Glutamatergic neuron (in vitro differentiated cells): ENCODE measurements around the gene LIF. TPM values are rescaled to one million over a fixed set of nuclear protein-coding genes. Genes with fewer than 3 reads are reported as not detected.

Experiments used
- DNase-seq: peaks from one replicate; pipeline ENCODE4 v3.0.0; 2022
- H3K27ac Mint-ChIP-seq: one replicate; pipeline ENCODE4 v1.8.0; 2020; ENCODE audit warnings: mild to moderate bottlenecking, mixed read lengths, inconsistent platforms; ENCODE audit not compliant: unreplicated experiment
- H3K27me3 Mint-ChIP-seq: one replicate; pipeline ENCODE4 v1.8.0; 2020; ENCODE audit warnings: mild to moderate bottlenecking, moderate library complexity, mixed read lengths, inconsistent platforms; ENCODE audit not compliant: unreplicated experiment
- H3K36me3 Mint-ChIP-seq: one replicate; pipeline ENCODE4 v1.8.0; 2020; ENCODE audit warnings: mild to moderate bottlenecking, mixed read lengths, inconsistent platforms; ENCODE audit not compliant: unreplicated experiment
- H3K4me1 Mint-ChIP-seq: one replicate; pipeline ENCODE4 v1.8.0; 2020; ENCODE audit warnings: mild to moderate bottlenecking, low read depth, mixed read lengths, inconsistent platforms; ENCODE audit not compliant: unreplicated experiment
- H3K4me3 Mint-ChIP-seq: one replicate; pipeline ENCODE4 v1.8.0; 2020; ENCODE audit warnings: mild to moderate bottlenecking, mixed read lengths, inconsistent platforms; ENCODE audit not compliant: unreplicated experiment
- H3K9me3 Mint-ChIP-seq: one replicate; pipeline ENCODE4 v1.8.0; 2020; ENCODE audit warnings: mild to moderate bottlenecking, moderate library complexity, mixed read lengths, inconsistent platforms; ENCODE audit not compliant: unreplicated experiment
- CTCF ChIP-seq: fragments of 200-600 bp; sonication (generic); IDR thresholded peaks from one replicate; pipeline ENCODE4 v1.5.0; 2021; ENCODE audit not compliant: partially characterized antibody, unreplicated experiment
- total RNA-seq: library from RNA; stranded (reverse); fragmentation: NEBNext Ultra II Directional; extraction: Animal tissue kit (Norgen Biotek cat#: 25700); gene quantifications from one replicate; pipeline ENCODE4 v1.2.1, GENCODE V29; 2021; ENCODE audit not compliant: unreplicated experiment

LIF gene
- total RNA-seq, 1 donor from 2014 or later, result 0.29 TPM

- no peaks in the 10 kb centered on the region for H3K36me3 Mint-ChIP-seq
- no peak overlapping the region for H3K4me3 Mint-ChIP-seq
- H3K27me3 Mint-ChIP-seq, result peaks cover 9% of the 10 kb centered on the region
- no peak for DNase-seq
- no peak for TF ChIP-seq CTCF
- H3K9me3 Mint-ChIP-seq, result peaks cover 2% of the 10 kb centered on the region
- no peak overlapping the region for H3K27ac Mint-ChIP-seq
- no peaks in the 10 kb centered on the region for H3K4me1 Mint-ChIP-seq
Observed at GRCh38 chr22:30274437-30274812, 27.9 kb upstream of the LIF start.

- H3K27ac Mint-ChIP-seq, result no peak overlapping the region
- peaks cover 2% of the 10 kb centered on the region for H3K9me3 Mint-ChIP-seq
- no peak for DNase-seq
- peaks cover 9% of the 10 kb centered on the region for H3K27me3 Mint-ChIP-seq
- no peaks in the 10 kb centered on the region for H3K36me3 Mint-ChIP-seq
- no peak overlapping the region for H3K4me3 Mint-ChIP-seq
- no peaks in the 10 kb centered on the region for H3K4me1 Mint-ChIP-seq
- no peak for TF ChIP-seq CTCF
Observed at GRCh38 chr22:30273711-30274436, 27.3 kb upstream of the LIF start.

GRCh38 chr22:30272781-30273601 lies 26.4 kb upstream of the LIF start:
- Mint-ChIP-seq H3K9me3 (peaks cover 2% of the 10 kb centered on the region), H3K4me3 (no peak overlapping the region), H3K36me3 (no peaks in the 10 kb centered on the region), H3K27me3 (peaks cover 12% of the 10 kb centered on the region), H3K27ac (no peak overlapping the region), H3K4me1 (no peaks in the 10 kb centered on the region)
- DNase-seq, result no peak
- TF ChIP-seq CTCF, result no peak

- DNase-seq, result no peak
- no peak overlapping the region for H3K4me3 Mint-ChIP-seq
- no peaks in the 10 kb centered on the region for H3K4me1 Mint-ChIP-seq
- H3K9me3 Mint-ChIP-seq, result peaks cover 2% of the 10 kb centered on the region
- no peak overlapping the region for H3K27ac Mint-ChIP-seq
- no peaks in the 10 kb centered on the region for H3K36me3 Mint-ChIP-seq
- peaks cover 10% of the 10 kb centered on the region for H3K27me3 Mint-ChIP-seq
- no peak for TF ChIP-seq CTCF
Observed at GRCh38 chr22:30270832-30271231, 24.3 kb upstream of the LIF start.

- no peak for TF ChIP-seq CTCF
- DNase-seq, result no peak
- Mint-ChIP-seq H3K9me3 (peaks cover under 1% of the 10 kb centered on the region), H3K4me3 (no peak overlapping the region), H3K27me3 (peaks cover 10% of the 10 kb centered on the region), H3K4me1 (no peaks in the 10 kb centered on the region), H3K36me3 (no peaks in the 10 kb centered on the region), H3K27ac (no peak overlapping the region)
Observed at GRCh38 chr22:30268331-30268730, 21.8 kb upstream of the LIF start.
